Endothelial cell (in vitro differentiated cells): ENCODE results near the gene FASN. TPM values are rescaled to one million over a fixed set of nuclear protein-coding genes. Genes with fewer than 3 reads are reported as not detected.

Source experiments
- DNase-seq: peaks from one replicate; pipeline ENCODE4 v3.0.0; 2021; ENCODE audit warnings: low spot score
- H3K27ac Mint-ChIP-seq: one replicate; pipeline ENCODE4 v1.8.0; 2021; ENCODE audit warnings: mixed read lengths, inconsistent platforms; ENCODE audit not compliant: unreplicated experiment
- H3K27me3 Mint-ChIP-seq: one replicate; pipeline ENCODE4 v1.8.0; 2021; ENCODE audit warnings: mild to moderate bottlenecking, moderate library complexity, mixed read lengths, inconsistent platforms; ENCODE audit not compliant: unreplicated experiment
- H3K36me3 Mint-ChIP-seq: one replicate; pipeline ENCODE4 v1.8.0; 2021; ENCODE audit warnings: mild to moderate bottlenecking, low read depth, mixed read lengths, inconsistent platforms; ENCODE audit not compliant: unreplicated experiment
- H3K4me1 Mint-ChIP-seq: one replicate; pipeline ENCODE4 v1.8.0; 2021; ENCODE audit warnings: mild to moderate bottlenecking, mixed read lengths, inconsistent platforms; ENCODE audit not compliant: unreplicated experiment
- H3K4me3 Mint-ChIP-seq: one replicate; pipeline ENCODE4 v1.8.0; 2021; ENCODE audit warnings: mild to moderate bottlenecking, mixed read lengths, inconsistent platforms; ENCODE audit not compliant: unreplicated experiment
- H3K9me3 Mint-ChIP-seq: one replicate; pipeline ENCODE4 v1.8.0; 2021; ENCODE audit warnings: mixed read lengths, inconsistent platforms; ENCODE audit not compliant: unreplicated experiment
- total RNA-seq: library from RNA; stranded (reverse); fragmentation: NEBNext Ultra II Directional; extraction: Animal tissue kit (Norgen Biotek cat#: 25700); gene quantifications from one replicate; pipeline ENCODE4 v1.2.1, GENCODE V29; 2021; ENCODE audit not compliant: unreplicated experiment
- TF ChIP-seq, protein P1 (sequence below): fragments of 200-600 bp; sonication (generic); IDR thresholded peaks from one replicate; pipeline ENCODE4 v1.5.0; 2021; ENCODE audit warnings: antibody characterized with exemption; ENCODE audit not compliant: unreplicated experiment

FASN gene
- total RNA-seq, 1 donor from 2014 or later, result 400 TPM

DNA sequence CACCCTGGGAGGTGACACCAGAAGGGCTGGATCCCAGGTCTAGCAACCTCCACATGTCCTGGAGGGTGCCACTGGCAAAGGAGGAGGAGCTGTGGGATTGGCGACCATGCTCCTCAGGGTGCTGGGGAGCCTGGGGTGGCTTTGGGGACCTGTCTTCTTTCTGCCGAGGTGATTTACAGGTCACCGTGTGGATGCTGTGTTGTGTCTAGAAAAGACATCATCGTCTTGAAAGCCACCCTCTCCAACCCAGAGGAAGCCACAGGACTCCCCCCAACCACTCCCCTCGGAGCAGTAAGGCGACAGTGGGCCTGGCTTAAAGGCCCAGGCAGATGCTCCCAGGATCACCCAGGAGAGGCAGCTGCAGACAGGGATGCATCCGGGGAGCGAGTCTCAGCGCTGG lies 29.7 kb upstream of the FASN start:
- Mint-ChIP-seq H3K4me3 (no peak overlapping the region), H3K4me1 (no peaks in the 10 kb centered on the region), H3K9me3 (no peaks in the 10 kb centered on the region), H3K36me3 (peaks cover 17% of the 10 kb centered on the region), H3K27me3 (peaks cover 5% of the 10 kb centered on the region), H3K27ac (no peak overlapping the region)
- TF ChIP-seq, protein P1, sequence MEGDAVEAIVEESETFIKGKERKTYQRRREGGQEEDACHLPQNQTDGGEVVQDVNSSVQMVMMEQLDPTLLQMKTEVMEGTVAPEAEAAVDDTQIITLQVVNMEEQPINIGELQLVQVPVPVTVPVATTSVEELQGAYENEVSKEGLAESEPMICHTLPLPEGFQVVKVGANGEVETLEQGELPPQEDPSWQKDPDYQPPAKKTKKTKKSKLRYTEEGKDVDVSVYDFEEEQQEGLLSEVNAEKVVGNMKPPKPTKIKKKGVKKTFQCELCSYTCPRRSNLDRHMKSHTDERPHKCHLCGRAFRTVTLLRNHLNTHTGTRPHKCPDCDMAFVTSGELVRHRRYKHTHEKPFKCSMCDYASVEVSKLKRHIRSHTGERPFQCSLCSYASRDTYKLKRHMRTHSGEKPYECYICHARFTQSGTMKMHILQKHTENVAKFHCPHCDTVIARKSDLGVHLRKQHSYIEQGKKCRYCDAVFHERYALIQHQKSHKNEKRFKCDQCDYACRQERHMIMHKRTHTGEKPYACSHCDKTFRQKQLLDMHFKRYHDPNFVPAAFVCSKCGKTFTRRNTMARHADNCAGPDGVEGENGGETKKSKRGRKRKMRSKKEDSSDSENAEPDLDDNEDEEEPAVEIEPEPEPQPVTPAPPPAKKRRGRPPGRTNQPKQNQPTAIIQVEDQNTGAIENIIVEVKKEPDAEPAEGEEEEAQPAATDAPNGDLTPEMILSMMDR, result no peak
- DNase-seq, result no peak

DNA sequence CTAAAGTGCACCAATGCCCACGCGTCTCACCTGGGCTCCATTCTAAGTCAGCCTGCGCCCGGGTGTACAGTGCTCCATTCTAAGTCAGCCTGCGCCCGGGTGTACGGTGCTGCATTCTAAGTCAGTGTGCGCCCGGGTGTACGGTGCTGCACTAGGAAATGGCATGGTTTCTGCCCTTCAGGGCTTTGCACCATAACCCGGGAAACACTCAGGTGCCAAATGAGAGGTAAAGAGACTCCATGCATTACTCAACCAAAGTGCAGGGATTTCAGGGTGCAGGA lies 29.2 kb upstream of the FASN start:
- Mint-ChIP-seq H3K4me1 (no peaks in the 10 kb centered on the region), H3K27me3 (peaks cover 5% of the 10 kb centered on the region), H3K4me3 (no peak overlapping the region), H3K27ac (no peak overlapping the region), H3K36me3 (peaks cover 19% of the 10 kb centered on the region), H3K9me3 (no peaks in the 10 kb centered on the region)
- TF ChIP-seq, protein P1, result no peak
- DNase-seq, result no peak

DNA sequence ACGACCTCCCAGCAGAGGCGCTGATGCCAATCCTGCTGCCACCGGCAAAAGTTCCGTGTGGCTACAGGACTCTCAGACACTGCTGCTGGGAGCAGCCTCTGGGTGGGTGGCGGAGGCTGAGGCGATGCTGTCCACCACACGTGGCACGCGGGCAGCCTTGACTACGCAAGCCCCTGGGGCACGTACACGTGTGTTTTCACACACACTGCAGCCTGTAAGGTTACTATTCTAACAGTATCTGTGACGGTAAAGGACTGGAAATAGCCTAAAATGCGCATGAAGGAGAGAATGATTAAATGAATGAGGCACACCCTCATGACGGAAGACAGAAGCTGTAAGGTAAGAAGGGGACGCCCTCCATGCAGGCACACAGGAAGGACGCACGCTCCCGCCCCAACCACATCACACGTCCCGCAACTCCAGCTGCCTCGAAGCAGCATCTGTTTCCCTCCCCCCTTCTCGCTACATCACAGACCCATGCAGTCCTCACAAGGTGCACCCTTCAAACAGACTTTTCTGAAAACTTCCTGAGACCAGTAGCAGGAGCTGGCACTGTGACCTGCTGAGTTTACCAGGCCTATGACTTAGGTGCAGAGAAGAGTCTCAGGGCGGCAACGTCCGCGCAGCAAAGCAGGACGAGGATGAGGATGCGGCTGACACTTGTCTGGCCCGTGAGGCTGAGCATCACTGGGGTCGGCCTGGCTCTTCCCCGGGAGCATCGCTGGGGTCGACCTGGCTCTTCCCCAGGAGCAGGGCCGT lies 28.7 kb upstream of the FASN start:
- H3K4me1 Mint-ChIP-seq, result peaks cover 5% of the 10 kb centered on the region
- no peaks in the 10 kb centered on the region for H3K9me3 Mint-ChIP-seq
- peaks cover 5% of the 10 kb centered on the region for H3K27me3 Mint-ChIP-seq
- H3K36me3 Mint-ChIP-seq, result peaks cover 19% of the 10 kb centered on the region
- DNase-seq, result no peak
- TF ChIP-seq, protein P1, result no peak
- H3K27ac Mint-ChIP-seq, result no peak overlapping the region
- no peak overlapping the region for H3K4me3 Mint-ChIP-seq

DNA sequence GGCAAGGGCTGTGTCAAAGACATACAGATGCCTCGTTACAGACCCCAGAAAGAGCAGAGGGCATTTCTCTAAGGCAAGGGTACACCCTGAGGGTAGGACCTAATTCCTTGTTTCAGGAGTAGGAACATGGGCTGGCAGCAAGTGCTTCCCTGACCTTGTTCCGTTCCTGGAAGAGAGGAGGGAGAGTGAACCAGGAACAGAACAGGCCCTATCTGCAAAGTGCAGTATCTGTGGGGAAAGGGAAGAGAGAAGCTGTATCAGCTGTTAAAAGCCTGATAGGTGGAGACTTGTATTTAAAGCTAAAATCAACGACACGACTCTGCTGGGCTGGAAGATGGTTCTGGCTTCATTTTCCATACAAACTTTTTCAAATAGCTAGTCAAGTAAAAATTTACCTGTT lies 26.1 kb upstream of the FASN start:
- H3K36me3 Mint-ChIP-seq, result peaks cover 19% of the 10 kb centered on the region
- DNase-seq, result no peak
- H3K27me3 Mint-ChIP-seq, result peaks cover 5% of the 10 kb centered on the region
- H3K4me1 Mint-ChIP-seq, result peaks cover 11% of the 10 kb centered on the region
- no peak overlapping the region for H3K27ac Mint-ChIP-seq
- no peak overlapping the region for H3K4me3 Mint-ChIP-seq
- H3K9me3 Mint-ChIP-seq, result no peaks in the 10 kb centered on the region
- TF ChIP-seq, protein P1, result no peak

DNA sequence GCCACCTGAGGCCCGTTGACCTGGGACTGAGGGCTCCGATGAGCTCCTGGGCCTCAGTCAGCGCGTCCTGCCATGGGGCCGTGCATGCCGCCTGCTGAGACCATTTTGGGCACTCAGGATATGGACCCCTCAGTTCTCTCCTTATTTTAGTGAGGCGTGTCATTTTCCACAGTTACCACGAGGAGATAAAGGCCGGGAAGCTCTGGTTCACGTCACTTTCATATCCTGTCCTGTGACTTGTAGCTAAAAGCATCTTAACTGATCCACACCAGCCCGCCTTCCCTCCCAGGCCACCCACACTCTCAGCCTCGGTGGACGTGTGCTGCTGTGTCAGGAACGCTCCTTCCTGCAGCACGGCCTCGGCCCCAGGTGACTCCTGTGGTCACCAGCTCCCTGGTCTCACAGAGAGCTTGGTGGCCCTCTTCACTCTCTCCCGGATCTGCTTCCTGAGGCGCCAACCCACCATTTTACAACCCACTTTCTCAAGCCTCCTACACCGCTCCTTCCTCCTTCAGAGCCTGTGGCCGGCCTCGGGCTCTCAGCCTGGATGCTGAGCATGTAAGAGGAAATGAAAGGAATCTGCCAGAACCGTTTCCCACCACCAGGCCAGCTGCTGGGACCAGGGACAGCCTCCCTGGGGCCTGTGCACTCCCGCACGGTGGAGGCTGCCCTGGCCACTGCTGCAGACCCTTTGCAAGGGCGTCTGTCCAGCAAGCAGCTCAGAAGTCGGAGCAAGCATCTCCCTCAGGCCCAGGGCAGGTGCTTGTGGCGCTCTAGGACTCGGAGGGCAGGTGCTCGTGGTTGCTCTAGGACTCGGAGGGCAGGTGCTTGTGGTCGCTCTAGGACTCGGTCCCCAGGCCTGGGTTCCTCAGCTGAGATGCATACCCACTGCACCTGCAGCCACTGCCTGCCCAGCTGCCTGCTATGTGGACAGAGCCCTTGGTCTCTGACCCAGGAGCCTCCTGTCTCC lies 23.9 kb upstream of the FASN start:
- no peak overlapping the region for H3K27ac Mint-ChIP-seq
- no peaks in the 10 kb centered on the region for H3K9me3 Mint-ChIP-seq
- DNase-seq, result no peak
- peaks cover 19% of the 10 kb centered on the region for H3K36me3 Mint-ChIP-seq
- TF ChIP-seq, protein P1, result no peak
- peaks cover 5% of the 10 kb centered on the region for H3K27me3 Mint-ChIP-seq
- H3K4me1 Mint-ChIP-seq, result peaks cover 20% of the 10 kb centered on the region
- H3K4me3 Mint-ChIP-seq, result no peak overlapping the region
